GM12878 (cell line): Measurements from ENCODE around the gene ACTL6B. TPM values are rescaled to one million over a fixed set of nuclear protein-coding genes. Genes with fewer than 3 reads are reported as not detected.

Source experiments
- BACH1 ChIP-seq: fragments of 450-650 bp; IDR thresholded peaks from 2 replicates; pipeline ENCODE4 v1.6.1; 2017; ENCODE audit warnings: mild to moderate bottlenecking, borderline replicate concordance
- BHLHE40 ChIP-seq, 2 experiments: fragments of 450-650 bp in 1 of 2; IDR thresholded peaks; 2 replicates each; pipeline ENCODE4 v1.6.1; 2011 to 2017; ENCODE audit warnings: low read depth in 2 of 2, borderline replicate concordance in 1 of 2, improper control_type of control experiment in 1 of 2, low read length in 1 of 2, mild to moderate bottlenecking in 1 of 2
- CBFB ChIP-seq: IDR thresholded peaks from 2 replicates; pipeline ENCODE4 v1.6.1; 2016; ENCODE audit warnings: antibody characterized with exemption, low read depth
- CBX5 ChIP-seq: sonication (generic); IDR thresholded peaks from 2 replicates; pipeline ENCODE4 v1.6.1; 2016; ENCODE audit warnings: low read depth, moderate library complexity, mild to moderate bottlenecking, inconsistent platforms
- CEBPB ChIP-seq, 2 experiments: fragments of 150-350 bp in 1 of 2; IDR thresholded peaks; 2 replicates each; pipeline ENCODE4 v1.6.1; 2012 to 2014; ENCODE audit warnings: low read depth in 2 of 2, low read length in 2 of 2, borderline replicate concordance in 1 of 2, inconsistent platforms in 1 of 2
- CHD2 ChIP-seq: IDR thresholded peaks from 2 replicates; pipeline ENCODE4 v1.6.1; 2011; ENCODE audit warnings: low read depth, low read length, improper control_type of control experiment, borderline replicate concordance
- CHD4 ChIP-seq: fragments of 200-600 bp; sonication (generic); IDR thresholded peaks from 2 replicates; pipeline ENCODE4 v1.6.1; 2016; ENCODE audit warnings: mild to moderate bottlenecking
- DPF2 ChIP-seq: fragments of 450-650 bp; IDR thresholded peaks from 2 replicates; pipeline ENCODE4 v1.6.1; 2017; ENCODE audit warnings: mild to moderate bottlenecking
- EED ChIP-seq: sonication (generic); IDR thresholded peaks from 2 replicates; pipeline ENCODE4 v1.6.1; 2016; ENCODE audit warnings: antibody characterized with exemption, low read depth
- ETV6 ChIP-seq, 2 experiments: fragments of 450-650 bp in 1 of 2; IDR thresholded peaks in 1 of 2; conservative IDR thresholded peaks in 1 of 2; 2 replicates each; pipeline ENCODE4 v1.6.1; 2014; ENCODE audit warnings: antibody characterized with exemption in 1 of 2, borderline replicate concordance in 1 of 2, low read depth in 1 of 2, mild to moderate bottlenecking in 1 of 2, moderate library complexity in 1 of 2
- GATAD2B ChIP-seq: fragments of 450-650 bp; conservative IDR thresholded peaks from 2 replicates; pipeline ENCODE4 v1.6.1; 2017; ENCODE audit warnings: low read depth, mild to moderate bottlenecking, moderate library complexity
- HDAC6 ChIP-seq: fragments of 200-600 bp; sonication (generic); IDR thresholded peaks from one replicate; pipeline ENCODE4 v1.8.0; 2017; ENCODE audit warnings: antibody characterized with exemption; ENCODE audit not compliant: unreplicated experiment
- MTA3 ChIP-seq: IDR thresholded peaks from 2 replicates; pipeline ENCODE4 v1.6.1; 2012; ENCODE audit warnings: low read length, inconsistent platforms, borderline replicate concordance
- MYC ChIP-seq: IDR thresholded peaks from 2 replicates; pipeline ENCODE4 v1.6.1; 2011; ENCODE audit warnings: mild to moderate bottlenecking, low read length, moderate library complexity, inconsistent platforms; ENCODE audit not compliant: insufficient read depth, insufficient replicate concordance, insufficient read length, severe bottlenecking
- NFYA ChIP-seq: IDR thresholded peaks from 2 replicates; pipeline ENCODE4 v1.6.1; 2011; ENCODE audit warnings: low read depth, mild to moderate bottlenecking, low read length, improper control_type of control experiment, borderline replicate concordance
- PML ChIP-seq: IDR thresholded peaks from 2 replicates; pipeline ENCODE4 v1.6.1; 2012; ENCODE audit warnings: low read length, inconsistent platforms
- POU2F2 ChIP-seq: IDR thresholded peaks from 3 replicates; pipeline ENCODE4 v1.6.1; 2011; ENCODE audit warnings: low read depth, mild to moderate bottlenecking, low read length, borderline replicate concordance
- SMAD5 ChIP-seq: IDR thresholded peaks from 2 replicates; pipeline ENCODE4 v1.6.1; 2016; ENCODE audit warnings: antibody characterized with exemption, low read depth
- SUZ12 ChIP-seq: fragments of 200-600 bp; sonication (generic); IDR thresholded peaks from one replicate; pipeline ENCODE4 v1.6.1; 2018; ENCODE audit warnings: antibody characterized with exemption, mild to moderate bottlenecking; ENCODE audit not compliant: unreplicated experiment
- TCF12 ChIP-seq: IDR thresholded peaks from 2 replicates; pipeline ENCODE4 v1.6.1; 2011; ENCODE audit warnings: low read depth, mild to moderate bottlenecking, low read length
- ZNF207 ChIP-seq: fragments of 450-650 bp; IDR thresholded peaks from 2 replicates; pipeline ENCODE4 v1.6.1; 2014; ENCODE audit warnings: antibody characterized with exemption, mild to moderate bottlenecking, borderline replicate concordance
- ZNF217 ChIP-seq: fragments of 450-650 bp; IDR thresholded peaks from 2 replicates; pipeline ENCODE4 v1.6.1; 2017; ENCODE audit warnings: antibody characterized with exemption, mild to moderate bottlenecking
- ZNF384 ChIP-seq: IDR thresholded peaks from 2 replicates; pipeline ENCODE4 v1.6.1; 2012; ENCODE audit warnings: low read depth, mild to moderate bottlenecking, low read length, improper control_type of control experiment, borderline replicate concordance
- polyA plus RNA-seq, 11 experiments: library from polyadenylated mRNA; depleted of rRNA in 4 of 11; unstranded in 6 of 11; stranded (reverse) in 5 of 11; fragments of >200 nt; fragmentation: Nextera tagmentation in 4 of 11; fragmentation: Illumina TruSeq in 1 of 11; extraction: Ambion mirVana in 4 of 11; extraction: Trizol in 1 of 11; gene quantifications; 1 replicate in 1 of 11; 2 replicates in 10 of 11; pipeline versions ENCODE4 v1.2.1 to v1.2.3, GENCODE V29; 2011 to 2016; ENCODE audit warnings: inconsistent platforms in 2 of 11, missing spikeins in 2 of 11, low read depth in 1 of 11
- total RNA-seq, 4 experiments: library from RNA; depleted of rRNA in 3 of 4; stranded (reverse); fragments of >200 nt in 3 of 4; fragmentation: Illumina TruSeq in 1 of 4; extraction: Trizol in 1 of 4; gene quantifications; 2 replicates each; pipeline versions ENCODE4 v1.2.1 to v1.2.3, GENCODE V29; 2013 to 2021
- TF ChIP-seq, protein P1 (sequence below): fragments of 450-650 bp; IDR thresholded peaks from 2 replicates; pipeline ENCODE4 v1.6.1; 2016; ENCODE audit warnings: mild to moderate bottlenecking
- TF ChIP-seq, protein P2 (sequence below): IDR thresholded peaks from 2 replicates; pipeline ENCODE4 v1.6.1; 2012; ENCODE audit warnings: low read depth, low read length, improper control_type of control experiment
- TF ChIP-seq, protein P3 (sequence below): fragments of 450-650 bp; IDR thresholded peaks from 2 replicates; pipeline ENCODE4 v1.6.1; 2018; ENCODE audit warnings: mild to moderate bottlenecking, low read depth, moderate library complexity; ENCODE audit not compliant: partially characterized antibody

ACTL6B gene
- total and polyA plus RNA-seq, 10 of the 15 experiments (the other 5 are each of a cell fraction or from before 2014, with no cell fraction given) = not detected

DNA sequence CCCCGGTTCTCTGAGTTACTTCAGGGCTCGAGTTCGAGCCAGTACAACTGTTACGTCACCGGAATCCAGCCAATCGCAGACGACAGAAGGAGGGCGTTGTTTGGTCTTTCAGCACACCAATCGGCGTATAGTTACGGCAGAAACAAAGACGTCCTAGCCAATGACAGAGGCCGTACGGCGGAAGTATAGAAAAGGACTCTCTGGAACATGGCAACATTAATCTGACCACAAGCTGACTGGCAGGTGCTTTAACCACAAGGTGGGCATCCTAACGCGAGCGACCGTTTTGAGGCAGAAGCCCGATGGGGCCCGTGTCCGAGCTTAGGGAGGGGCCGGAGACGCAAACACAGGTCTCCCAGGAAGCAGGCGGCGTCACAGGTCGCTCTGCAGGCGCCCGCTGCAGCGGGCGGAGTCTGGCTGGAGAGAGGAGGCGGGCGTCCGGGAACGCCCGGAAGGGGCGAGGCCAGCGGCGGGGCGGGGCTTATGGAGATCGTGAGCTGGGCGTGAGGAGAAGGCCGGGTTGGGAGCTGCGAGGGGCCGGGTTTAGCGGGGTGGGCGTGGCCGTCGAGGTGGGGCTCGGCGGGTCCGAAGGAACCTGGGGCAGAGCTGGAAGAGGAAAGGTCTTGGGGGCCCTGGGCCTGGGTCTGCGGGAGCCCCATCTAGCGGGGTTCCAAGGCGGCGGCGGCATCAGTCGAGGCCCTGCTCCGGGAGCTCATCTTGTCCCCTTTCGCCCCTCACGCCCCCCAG lies 44.1 kb downstream of the ACTL6B start, which contains the start of gene MOSPD3 (continued):
- TF ChIP-seq ZNF207 = no peak; the same call in 1 of the 2 replicates
- TF ChIP-seq HDAC6 = no peak
- TF ChIP-seq POU2F2 = no peak
- no peak for TF ChIP-seq TCF12
- TF ChIP-seq GATAD2B = no peak
- no peak for TF ChIP-seq BACH1
- no peak for TF ChIP-seq SUZ12
- no peak for TF ChIP-seq SMAD5
- no peak for TF ChIP-seq ETV6 (conservative IDR thresholded peaks at IDR 0.05 in 1 of 2, IDR thresholded peaks at IDR 0.05 in 1 of 2; ENCODE audit: borderline replicate concordance in 1 of 2, low read depth in 1 of 2)
- no peak for TF ChIP-seq MYC
- no peak for TF ChIP-seq ZNF384
- no peak for TF ChIP-seq CBX5
- peak in 1 of 2 experiments; percentile 79; a peak in 3 of 4 replicates for TF ChIP-seq BHLHE40 (IDR thresholded peaks at IDR 0.05; ENCODE audit: borderline replicate concordance in 1 of 2, low read depth in 2 of 2, low read length in 1 of 2)
- TF ChIP-seq PML = peak; percentile 70; the same call in 1 of the 2 replicates
- TF ChIP-seq CHD4 = no peak
- TF ChIP-seq, protein P1, sequence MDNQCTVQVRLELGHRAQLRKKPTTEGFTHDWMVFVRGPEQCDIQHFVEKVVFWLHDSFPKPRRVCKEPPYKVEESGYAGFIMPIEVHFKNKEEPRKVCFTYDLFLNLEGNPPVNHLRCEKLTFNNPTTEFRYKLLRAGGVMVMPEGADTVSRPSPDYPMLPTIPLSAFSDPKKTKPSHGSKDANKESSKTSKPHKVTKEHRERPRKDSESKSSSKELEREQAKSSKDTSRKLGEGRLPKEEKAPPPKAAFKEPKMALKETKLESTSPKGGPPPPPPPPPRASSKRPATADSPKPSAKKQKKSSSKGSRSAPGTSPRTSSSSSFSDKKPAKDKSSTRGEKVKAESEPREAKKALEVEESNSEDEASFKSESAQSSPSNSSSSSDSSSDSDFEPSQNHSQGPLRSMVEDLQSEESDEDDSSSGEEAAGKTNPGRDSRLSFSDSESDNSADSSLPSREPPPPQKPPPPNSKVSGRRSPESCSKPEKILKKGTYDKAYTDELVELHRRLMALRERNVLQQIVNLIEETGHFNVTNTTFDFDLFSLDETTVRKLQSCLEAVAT = peak; percentile 85
- TF ChIP-seq MTA3 = no peak
- TF ChIP-seq, protein P2, sequence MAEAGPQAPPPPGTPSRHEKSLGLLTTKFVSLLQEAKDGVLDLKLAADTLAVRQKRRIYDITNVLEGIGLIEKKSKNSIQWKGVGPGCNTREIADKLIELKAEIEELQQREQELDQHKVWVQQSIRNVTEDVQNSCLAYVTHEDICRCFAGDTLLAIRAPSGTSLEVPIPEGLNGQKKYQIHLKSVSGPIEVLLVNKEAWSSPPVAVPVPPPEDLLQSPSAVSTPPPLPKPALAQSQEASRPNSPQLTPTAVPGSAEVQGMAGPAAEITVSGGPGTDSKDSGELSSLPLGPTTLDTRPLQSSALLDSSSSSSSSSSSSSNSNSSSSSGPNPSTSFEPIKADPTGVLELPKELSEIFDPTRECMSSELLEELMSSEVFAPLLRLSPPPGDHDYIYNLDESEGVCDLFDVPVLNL = no peak
- peak; percentile 66 for TF ChIP-seq NFYA
- TF ChIP-seq DPF2 = peak; percentile 30; the same call in 1 of the 2 replicates
- TF ChIP-seq CHD2 = peak; percentile 85
- peak; percentile 94 for TF ChIP-seq CBFB
- TF ChIP-seq ZNF217 = no peak
- no peak for TF ChIP-seq CEBPB (IDR thresholded peaks at IDR 0.05; ENCODE audit: borderline replicate concordance in 1 of 2, low read depth in 2 of 2, low read length in 2 of 2)
- TF ChIP-seq, protein P3, sequence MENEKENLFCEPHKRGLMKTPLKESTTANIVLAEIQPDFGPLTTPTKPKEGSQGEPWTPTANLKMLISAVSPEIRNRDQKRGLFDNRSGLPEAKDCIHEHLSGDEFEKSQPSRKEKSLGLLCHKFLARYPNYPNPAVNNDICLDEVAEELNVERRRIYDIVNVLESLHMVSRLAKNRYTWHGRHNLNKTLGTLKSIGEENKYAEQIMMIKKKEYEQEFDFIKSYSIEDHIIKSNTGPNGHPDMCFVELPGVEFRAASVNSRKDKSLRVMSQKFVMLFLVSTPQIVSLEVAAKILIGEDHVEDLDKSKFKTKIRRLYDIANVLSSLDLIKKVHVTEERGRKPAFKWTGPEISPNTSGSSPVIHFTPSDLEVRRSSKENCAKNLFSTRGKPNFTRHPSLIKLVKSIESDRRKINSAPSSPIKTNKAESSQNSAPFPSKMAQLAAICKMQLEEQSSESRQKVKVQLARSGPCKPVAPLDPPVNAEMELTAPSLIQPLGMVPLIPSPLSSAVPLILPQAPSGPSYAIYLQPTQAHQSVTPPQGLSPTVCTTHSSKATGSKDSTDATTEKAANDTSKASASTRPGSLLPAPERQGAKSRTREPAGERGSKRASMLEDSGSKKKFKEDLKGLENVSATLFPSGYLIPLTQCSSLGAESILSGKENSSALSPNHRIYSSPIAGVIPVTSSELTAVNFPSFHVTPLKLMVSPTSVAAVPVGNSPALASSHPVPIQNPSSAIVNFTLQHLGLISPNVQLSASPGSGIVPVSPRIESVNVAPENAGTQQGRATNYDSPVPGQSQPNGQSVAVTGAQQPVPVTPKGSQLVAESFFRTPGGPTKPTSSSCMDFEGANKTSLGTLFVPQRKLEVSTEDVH = no peak
- no peak for TF ChIP-seq EED
